Endothelial cell of umbilical vein (primary cell): ENCODE results near the gene PACSIN2. TPM values are rescaled to one million over a fixed set of nuclear protein-coding genes. Genes with fewer than 3 reads are reported as not detected.

Source experiments
- BruUV-seq: library from RNA; stranded (reverse); fragments of 400-500 nt; replicated peaks from 2 replicates; lab custom pipeline; 2021; lab: Mats Ljungman, UMichigan
- CTCF ChIA-PET: fragments of 300-600, 350-600 bp; sonication (Branson Sonifier 250); formaldehyde crosslinking; loops from one replicate; lab custom pipeline; 2021; ENCODE audit warnings: antibody characterized with exemption, inconsistent platforms; lab: Charles Lee
- POLR2A ChIA-PET: fragments of 300-600, 350-600 bp; sonication (Branson Sonifier 250); formaldehyde crosslinking; loops from one replicate; lab custom pipeline; 2021; ENCODE audit warnings: antibody characterized with exemption, inconsistent platforms; lab: Charles Lee
- DNase-seq: peaks from one replicate; pipeline ENCODE4 v3.0.0-alpha.2; 2011; ENCODE audit warnings: low read depth, low spot score
- FAIRE-seq: peaks from 2 replicates; lab custom pipeline; 2011; peaks lifted over from hg19 to GRCh38; lab: Jason Lieb, UNC
- H2AFZ ChIP-seq: 2 replicates; pipeline ENCODE4 v1.6.0; 2012; ENCODE audit warnings: low read depth, low read length, control low read depth, inconsistent platforms
- H3K27ac ChIP-seq: 2 replicates; pipeline ENCODE4 v1.5.1; 2011; ENCODE audit warnings: low read depth, mild to moderate bottlenecking, control low read depth, low read length, moderate library complexity; ENCODE audit not compliant: insufficient read depth
- H3K27me3 ChIP-seq, 2 experiments: 2 replicates each; pipeline versions ENCODE4 v1.6.0 to v1.6.1; 2011; ENCODE audit warnings: low read length in 2 of 2, mixed read lengths in 1 of 2; ENCODE audit not compliant: control insufficient read depth in 2 of 2, insufficient read depth in 2 of 2
- H3K36me3 ChIP-seq, 2 experiments: 2 replicates in 1 of 2; 3 replicates in 1 of 2; pipeline ENCODE4 v1.5.1; 2011; ENCODE audit warnings: low read length in 2 of 2, mild to moderate bottlenecking in 1 of 2, moderate library complexity in 1 of 2; ENCODE audit not compliant: control insufficient read depth in 2 of 2, insufficient read depth in 2 of 2; ENCODE audit errors: extremely low read depth in 1 of 2
- H3K4me1 ChIP-seq: 3 replicates; pipeline ENCODE4 v1.5.1; 2011; ENCODE audit warnings: mild to moderate bottlenecking, low read length; ENCODE audit not compliant: control insufficient read depth, insufficient read depth; ENCODE audit errors: extremely low read depth
- H3K4me2 ChIP-seq: 2 replicates; pipeline ENCODE4 v1.6.1; 2011; ENCODE audit warnings: low read length, control low read depth, mixed read lengths; ENCODE audit not compliant: insufficient read depth
- H3K4me3 ChIP-seq, 3 experiments: fragments of 200-600 bp in 1 of 3; sonication (generic), shearing (Covaris generic) in 1 of 3; replicated peaks in 1 of 3; 2 replicates each; pipeline ENCODE4 v1.5.1; 2011 to 2016; ENCODE audit warnings: control low read depth in 3 of 3, low read length in 3 of 3, mild to moderate bottlenecking in 2 of 3, inconsistent platforms in 1 of 3, low read depth in 1 of 3, moderate library complexity in 1 of 3; ENCODE audit not compliant: insufficient read depth in 1 of 3
- H3K79me2 ChIP-seq: 2 replicates; pipeline ENCODE4 v1.6.0; 2012; ENCODE audit warnings: low read length, inconsistent platforms; ENCODE audit not compliant: control insufficient read depth, insufficient read depth
- H3K9ac ChIP-seq: replicated peaks from 2 replicates; pipeline ENCODE3; 2011; ENCODE audit warnings: low read length, control low read depth; ENCODE audit not compliant: insufficient read depth; ENCODE audit errors: extremely low read depth
- H3K9me1 ChIP-seq: replicated peaks from 3 replicates; pipeline ENCODE4 v1.6.0; 2011; ENCODE audit warnings: mild to moderate bottlenecking, low read length; ENCODE audit not compliant: control insufficient read depth, insufficient read depth; ENCODE audit errors: extremely low read depth
- H3K9me3 ChIP-seq: replicated peaks from 2 replicates; pipeline ENCODE4 v1.5.1; 2012; ENCODE audit warnings: low read length, inconsistent platforms; ENCODE audit not compliant: control insufficient read depth, insufficient read depth
- H4K20me1 ChIP-seq: replicated peaks from 2 replicates; pipeline ENCODE3; 2011; ENCODE audit warnings: mild to moderate bottlenecking, low read length; ENCODE audit not compliant: control insufficient read depth, insufficient read depth; ENCODE audit errors: extremely low read depth
- EZH2 ChIP-seq: IDR thresholded peaks from 2 replicates; pipeline ENCODE4 v1.6.1; 2012; ENCODE audit warnings: borderline replicate concordance, low read depth, mild to moderate bottlenecking, moderate library complexity, low read length, inconsistent platforms; ENCODE audit not compliant: severe bottlenecking
- FOS ChIP-seq: IDR thresholded peaks from 2 replicates; pipeline ENCODE4 v1.6.1; 2011; ENCODE audit warnings: mild to moderate bottlenecking, low read length, moderate library complexity, borderline replicate concordance; ENCODE audit not compliant: insufficient read depth
- GATA2 ChIP-seq: IDR thresholded peaks from 2 replicates; pipeline ENCODE4 v1.7.0; 2011; ENCODE audit warnings: low read depth, mild to moderate bottlenecking, moderate library complexity, mixed read lengths, low read length; ENCODE audit not compliant: insufficient read length, insufficient read depth
- JUN ChIP-seq: IDR thresholded peaks from 2 replicates; pipeline ENCODE4 v1.6.1; 2011; ENCODE audit warnings: borderline replicate concordance, low read depth; ENCODE audit not compliant: insufficient read length, insufficient read depth
- MYC ChIP-seq: IDR thresholded peaks from one replicate; pipeline ENCODE4 v1.6.1; 2011; ENCODE audit warnings: mild to moderate bottlenecking, low read depth, low read length
- POLR2A ChIP-seq: IDR thresholded peaks from 2 replicates; pipeline ENCODE4 v1.6.1; 2012; ENCODE audit warnings: low read depth, mild to moderate bottlenecking, control low read depth, low read length
- POLR2AphosphoS5 ChIP-seq: IDR thresholded peaks from 2 replicates; pipeline ENCODE4 v1.6.1; 2012; ENCODE audit warnings: low read depth, mild to moderate bottlenecking, control low read depth, low read length, moderate library complexity; ENCODE audit not compliant: insufficient read depth
- dilution Hi-C: fragments of 300-500 bp; cut with MboI; formaldehyde crosslinking; loops from one replicate; pipeline ENCODE4 v1.15.0; 2019; ENCODE audit warnings: low sequenced_read_pairs; ENCODE audit not compliant: extremely low pct_ligation_motif_present
- intact Hi-C: fragments of 100-400 bp; cut with micrococcal nuclease; formaldehyde crosslinking; loops from one replicate; pipeline ENCODE4 v1.10.0; 2022
- polyA plus RNA-seq, 4 experiments: library from polyadenylated mRNA; depleted of rRNA in 3 of 4; stranded (reverse) in 3 of 4; unstranded in 1 of 4; fragments of >200 nt; gene quantifications; 2 replicates each; pipeline versions ENCODE4 v1.2.1 to v1.2.3, GENCODE V29; 2011 to 2012; ENCODE audit warnings: missing spikeins in 1 of 4
- total RNA-seq: library from RNA; stranded (reverse); gene quantifications from 2 replicates; pipeline ENCODE4 v1.2.3, GENCODE V29; 2021
- TF ChIP-seq, protein P1 (sequence below): IDR thresholded peaks from 2 replicates; pipeline ENCODE4 v1.6.1; 2011; ENCODE audit not compliant: insufficient read depth, insufficient read length
- TF ChIP-seq, protein P2 (sequence below), 2 donors: IDR thresholded peaks; 1 replicate in 1 of 2; 2 replicates in 1 of 2; pipeline ENCODE4 v1.5.1; 2011; ENCODE audit warnings: low read length in 2 of 2, mild to moderate bottlenecking in 2 of 2, moderate library complexity in 2 of 2, control low read depth in 1 of 2, inconsistent platforms in 1 of 2, low read depth in 1 of 2; ENCODE audit not compliant: insufficient read depth in 1 of 2; ENCODE audit errors: extremely low read depth in 1 of 2

PACSIN2 gene
- total and polyA plus RNA-seq, 2 donors (not counting 3 experiments of a cell fraction or from before 2014, with no cell fraction given) = 46.2 to 64.5 TPM

DNA sequence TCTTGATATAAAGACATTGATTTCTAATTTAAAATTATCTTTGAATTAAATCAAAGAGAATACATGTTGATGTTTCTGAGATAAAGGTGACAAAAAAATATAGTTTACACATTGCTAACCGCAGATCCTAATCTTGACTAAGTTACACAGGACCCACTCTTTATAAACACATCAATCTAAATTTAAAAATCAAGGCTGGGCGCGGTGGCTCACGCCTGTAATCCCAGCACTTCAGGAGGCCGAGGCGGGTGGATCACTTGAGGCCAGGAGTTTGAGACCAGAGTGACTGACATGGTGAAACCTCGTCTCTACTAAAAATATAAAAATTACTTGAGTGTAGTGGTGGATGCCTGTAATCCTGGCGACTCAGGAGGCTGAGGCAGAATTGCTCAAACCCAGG, 159.7 kb downstream of the PACSIN2 start:
- dilution Hi-C loops = no loop called here
- CTCF ChIA-PET = no interaction called here
- no peaks in the 10 kb centered on the region for H3K27me3 ChIP-seq
- peaks cover 2% of the 10 kb centered on the region for H3K4me1 ChIP-seq
- intact Hi-C loops = loop anchor here (5.0 kb wide), 1 partner anchor 193 kb away; no protein-coding TSS in a partner anchor
- FAIRE-seq (no peak), DNase-seq (no peak)
- no TSS peak for BruUV-seq
- H3K79me2 ChIP-seq = peaks cover 22% of the 10 kb centered on the region
- TF ChIP-seq, protein P1, sequence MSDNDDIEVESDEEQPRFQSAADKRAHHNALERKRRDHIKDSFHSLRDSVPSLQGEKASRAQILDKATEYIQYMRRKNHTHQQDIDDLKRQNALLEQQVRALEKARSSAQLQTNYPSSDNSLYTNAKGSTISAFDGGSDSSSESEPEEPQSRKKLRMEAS = no peak
- TF ChIP-seq POLR2A (no peak), FOS (no peak), GATA2 (no peak), MYC (no peak), EZH2 (no peak), JUN (no peak), POLR2AphosphoS5 (no peak)
- TF ChIP-seq, protein P2, sequence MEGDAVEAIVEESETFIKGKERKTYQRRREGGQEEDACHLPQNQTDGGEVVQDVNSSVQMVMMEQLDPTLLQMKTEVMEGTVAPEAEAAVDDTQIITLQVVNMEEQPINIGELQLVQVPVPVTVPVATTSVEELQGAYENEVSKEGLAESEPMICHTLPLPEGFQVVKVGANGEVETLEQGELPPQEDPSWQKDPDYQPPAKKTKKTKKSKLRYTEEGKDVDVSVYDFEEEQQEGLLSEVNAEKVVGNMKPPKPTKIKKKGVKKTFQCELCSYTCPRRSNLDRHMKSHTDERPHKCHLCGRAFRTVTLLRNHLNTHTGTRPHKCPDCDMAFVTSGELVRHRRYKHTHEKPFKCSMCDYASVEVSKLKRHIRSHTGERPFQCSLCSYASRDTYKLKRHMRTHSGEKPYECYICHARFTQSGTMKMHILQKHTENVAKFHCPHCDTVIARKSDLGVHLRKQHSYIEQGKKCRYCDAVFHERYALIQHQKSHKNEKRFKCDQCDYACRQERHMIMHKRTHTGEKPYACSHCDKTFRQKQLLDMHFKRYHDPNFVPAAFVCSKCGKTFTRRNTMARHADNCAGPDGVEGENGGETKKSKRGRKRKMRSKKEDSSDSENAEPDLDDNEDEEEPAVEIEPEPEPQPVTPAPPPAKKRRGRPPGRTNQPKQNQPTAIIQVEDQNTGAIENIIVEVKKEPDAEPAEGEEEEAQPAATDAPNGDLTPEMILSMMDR (IDR thresholded peaks at IDR 0.05; ENCODE audit: extremely low read depth in 1 of 2, insufficient read depth in 1 of 2, low read depth in 1 of 2, low read length in 2 of 2) = no peak
- no peak overlapping the region for H2AFZ ChIP-seq
- no peaks in the 10 kb centered on the region for H3K9me3 ChIP-seq
- H3K36me3 ChIP-seq = no peaks in the 10 kb centered on the region
- H3K9ac ChIP-seq = no peak overlapping the region
- H3K4me2 ChIP-seq = no peak overlapping the region
- H3K9me1 ChIP-seq = no peaks in the 10 kb centered on the region
- POLR2A ChIA-PET = no interaction called here
- no peak overlapping the region for H3K4me3 ChIP-seq
- no peak overlapping the region for H3K27ac ChIP-seq
- peaks cover 6% of the 10 kb centered on the region for H4K20me1 ChIP-seq
